Astrocyte of the cerebellum (primary cell): ENCODE results near the gene STAT2.

Experiments used
- DNase-seq: peaks from one replicate; pipeline ENCODE4 v3.0.0-alpha.2; 2011; ENCODE audit warnings: low read depth
- H3K4me3 ChIP-seq: 2 replicates; pipeline ENCODE4 v1.5.1; 2011; ENCODE audit warnings: mild to moderate bottlenecking, low read depth, low read length, moderate library complexity
- in situ Hi-C: cut with HindIII; loops from 2 replicates; pipeline ENCODE4 v1.10.0; 2017; ENCODE audit warnings: low sequenced_read_pairs
- TF ChIP-seq, protein P1 (sequence below): IDR thresholded peaks from 2 replicates; pipeline ENCODE4 v1.5.1; 2012; ENCODE audit warnings: low read length, low read depth, moderate library complexity, mild to moderate bottlenecking; ENCODE audit errors: missing control alignments

The STAT2 gene

DNA sequence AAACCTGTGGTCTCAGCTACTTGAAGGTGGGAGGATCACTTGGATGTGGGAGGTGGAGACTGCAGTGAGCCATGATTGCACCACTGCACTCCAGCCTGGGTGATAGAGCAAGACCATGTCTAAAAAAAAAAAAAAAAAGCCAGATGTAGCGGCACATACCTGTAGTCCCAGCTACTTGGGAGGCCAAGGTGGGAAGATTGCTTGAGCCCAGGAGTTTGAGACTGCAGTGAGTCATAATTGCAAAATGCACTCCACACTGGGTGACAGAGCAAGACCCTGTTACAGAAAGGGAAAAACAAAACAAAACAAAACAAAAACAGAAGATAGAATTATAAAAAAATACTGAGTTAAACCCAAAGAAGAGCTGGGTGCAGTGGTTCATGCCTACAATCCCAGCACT is 31.8 kb upstream of the STAT2 start:
- DNase-seq: no peak
- no peak overlapping the region for H3K4me3 ChIP-seq
- TF ChIP-seq, protein P1, sequence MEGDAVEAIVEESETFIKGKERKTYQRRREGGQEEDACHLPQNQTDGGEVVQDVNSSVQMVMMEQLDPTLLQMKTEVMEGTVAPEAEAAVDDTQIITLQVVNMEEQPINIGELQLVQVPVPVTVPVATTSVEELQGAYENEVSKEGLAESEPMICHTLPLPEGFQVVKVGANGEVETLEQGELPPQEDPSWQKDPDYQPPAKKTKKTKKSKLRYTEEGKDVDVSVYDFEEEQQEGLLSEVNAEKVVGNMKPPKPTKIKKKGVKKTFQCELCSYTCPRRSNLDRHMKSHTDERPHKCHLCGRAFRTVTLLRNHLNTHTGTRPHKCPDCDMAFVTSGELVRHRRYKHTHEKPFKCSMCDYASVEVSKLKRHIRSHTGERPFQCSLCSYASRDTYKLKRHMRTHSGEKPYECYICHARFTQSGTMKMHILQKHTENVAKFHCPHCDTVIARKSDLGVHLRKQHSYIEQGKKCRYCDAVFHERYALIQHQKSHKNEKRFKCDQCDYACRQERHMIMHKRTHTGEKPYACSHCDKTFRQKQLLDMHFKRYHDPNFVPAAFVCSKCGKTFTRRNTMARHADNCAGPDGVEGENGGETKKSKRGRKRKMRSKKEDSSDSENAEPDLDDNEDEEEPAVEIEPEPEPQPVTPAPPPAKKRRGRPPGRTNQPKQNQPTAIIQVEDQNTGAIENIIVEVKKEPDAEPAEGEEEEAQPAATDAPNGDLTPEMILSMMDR: no peak
- in situ Hi-C loops: no loop called here

DNA sequence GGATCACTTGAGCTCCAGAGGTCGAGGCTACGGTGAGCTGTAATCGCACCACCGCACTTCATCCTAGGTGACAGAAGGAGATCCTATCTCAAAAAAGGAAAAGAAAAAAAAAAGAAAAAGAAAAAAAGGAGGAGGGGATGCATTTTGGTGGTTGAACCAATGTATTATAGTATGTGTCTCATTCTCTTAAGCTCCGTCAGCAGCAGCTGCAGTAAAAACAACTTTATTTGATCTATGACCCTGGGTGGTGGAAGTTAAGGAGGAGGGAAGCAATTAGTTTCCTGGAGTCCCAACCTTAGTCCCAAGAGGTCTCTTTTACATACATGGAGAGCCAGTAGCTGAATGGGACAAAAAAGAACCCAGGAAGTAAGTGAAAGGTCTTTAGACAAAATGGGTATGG is 29.5 kb upstream of the STAT2 start:
- in situ Hi-C loops: no loop called here
- no peak for DNase-seq
- TF ChIP-seq, protein P1: no peak
- H3K4me3 ChIP-seq: no peak overlapping the region

DNA sequence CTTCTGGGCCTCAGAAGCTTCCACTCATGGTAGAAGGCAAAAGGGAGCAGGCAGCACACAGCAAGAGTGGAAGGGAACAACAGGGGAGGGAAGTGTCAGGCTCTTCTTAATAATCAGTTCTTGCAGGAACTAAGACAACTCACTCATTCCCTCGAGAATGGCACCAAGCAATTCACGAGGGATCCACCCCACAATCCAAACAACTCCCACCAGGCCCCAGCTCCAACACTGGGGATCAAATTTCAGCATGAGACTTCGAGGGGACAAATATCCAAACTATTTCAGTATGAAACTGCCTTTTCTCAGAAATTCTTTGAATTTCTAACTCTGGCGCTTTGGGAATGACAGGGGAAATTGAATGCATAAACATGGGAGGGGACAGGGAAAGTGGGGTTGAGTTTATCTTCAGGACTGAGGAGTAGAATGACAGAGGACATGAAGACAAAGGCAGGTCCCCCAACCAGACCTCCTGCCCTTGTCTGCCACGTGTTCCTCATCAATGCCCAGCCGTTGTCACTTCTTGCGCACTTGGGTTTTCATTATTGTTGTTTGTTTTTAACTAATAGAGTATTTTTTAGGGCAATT is 27.3 kb upstream of the STAT2 start:
- H3K4me3 ChIP-seq: no peak overlapping the region
- TF ChIP-seq, protein P1: no peak
- in situ Hi-C loops: no loop called here
- no peak for DNase-seq

DNA sequence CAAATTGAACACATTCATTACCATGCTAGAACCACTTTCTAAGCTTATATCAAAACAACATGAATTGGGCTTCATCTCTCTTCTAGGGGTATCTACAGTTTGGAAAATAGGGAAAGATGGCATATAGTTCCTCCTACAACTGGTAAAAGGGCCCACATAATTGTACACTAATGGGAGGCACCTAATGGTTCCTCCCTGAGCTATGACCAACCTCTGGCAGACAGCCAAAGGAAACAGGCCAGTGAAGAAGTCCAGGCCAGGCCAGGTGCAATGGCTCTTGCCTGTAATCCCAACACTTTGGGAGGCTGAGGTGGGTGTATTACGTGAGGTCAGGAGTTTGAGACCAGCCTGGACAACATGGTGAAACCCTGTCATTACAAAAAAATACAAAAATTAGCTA is 26.0 kb upstream of the STAT2 start:
- TF ChIP-seq, protein P1: no peak
- no peak overlapping the region for H3K4me3 ChIP-seq
- DNase-seq: no peak
- in situ Hi-C loops: no loop called here

DNA sequence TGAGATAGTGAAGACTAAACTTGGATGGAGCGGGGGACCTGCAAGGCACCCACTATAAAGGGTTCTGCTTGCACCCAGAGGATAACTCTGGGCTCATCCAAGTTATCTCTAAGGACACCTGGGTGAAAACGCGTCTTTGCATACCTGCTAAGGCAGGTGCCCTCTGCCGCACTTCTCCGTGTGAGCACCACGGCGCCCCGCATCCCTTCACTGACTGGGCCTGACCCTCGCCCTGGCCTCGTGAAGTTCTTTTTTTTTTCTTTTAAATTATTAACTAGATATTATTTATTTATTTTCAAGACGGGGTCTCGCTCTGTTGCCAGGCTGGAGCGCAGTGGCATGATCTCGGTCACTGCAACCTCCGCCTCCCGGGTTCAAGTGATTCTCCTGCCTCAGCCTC is 22.7 kb upstream of the STAT2 start:
- in situ Hi-C loops: no loop called here

DNA sequence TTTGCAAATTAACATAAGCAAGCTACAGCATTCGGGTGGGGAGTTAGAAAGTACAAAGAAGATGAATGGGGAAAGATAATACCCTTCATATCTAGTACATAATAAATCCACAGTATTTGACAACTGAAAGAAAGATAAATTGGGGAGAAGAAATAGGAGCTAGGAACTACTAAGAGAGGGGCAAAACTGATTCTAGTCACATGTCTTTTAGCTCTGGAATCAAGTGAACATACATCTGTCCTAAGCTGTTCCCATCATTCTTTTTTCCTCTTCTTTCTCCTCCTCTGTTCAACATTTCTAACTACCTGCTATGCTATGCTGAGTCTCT is 18.0 kb upstream of the STAT2 start:
- H3K4me3 ChIP-seq: no peak overlapping the region
- TF ChIP-seq, protein P1: no peak
- no peak for DNase-seq
- in situ Hi-C loops: no loop called here

More for the DNA sequence above, 22.7 kb upstream of the STAT2 start:
- DNase-seq: no peak
- no peak overlapping the region for H3K4me3 ChIP-seq
- TF ChIP-seq, protein P1: no peak
